Epithelial cell of esophagus (primary cell): ENCODE results near the gene SFXN4.
"Not testable (repeated sequence)": the region's sequence is repeated elsewhere in the genome, so short reads cannot be mapped to it uniquely, and the experiment has no call there.

Source experiments
- DNase-seq: peaks from one replicate; pipeline ENCODE4 v3.0.0; 2010; ENCODE audit warnings: low read depth
- H3K4me3 ChIP-seq: 2 replicates; pipeline ENCODE4 v1.5.1; 2011; ENCODE audit warnings: mild to moderate bottlenecking, low read length, control low read depth
- TF ChIP-seq, protein P1 (sequence below): IDR thresholded peaks from 2 replicates; pipeline ENCODE4 v1.5.1; 2011; ENCODE audit warnings: low read depth, mild to moderate bottlenecking, low read length, control low read depth, inconsistent platforms; ENCODE audit not compliant: insufficient read depth; ENCODE audit errors: missing control alignments

The SFXN4 gene

DNA sequence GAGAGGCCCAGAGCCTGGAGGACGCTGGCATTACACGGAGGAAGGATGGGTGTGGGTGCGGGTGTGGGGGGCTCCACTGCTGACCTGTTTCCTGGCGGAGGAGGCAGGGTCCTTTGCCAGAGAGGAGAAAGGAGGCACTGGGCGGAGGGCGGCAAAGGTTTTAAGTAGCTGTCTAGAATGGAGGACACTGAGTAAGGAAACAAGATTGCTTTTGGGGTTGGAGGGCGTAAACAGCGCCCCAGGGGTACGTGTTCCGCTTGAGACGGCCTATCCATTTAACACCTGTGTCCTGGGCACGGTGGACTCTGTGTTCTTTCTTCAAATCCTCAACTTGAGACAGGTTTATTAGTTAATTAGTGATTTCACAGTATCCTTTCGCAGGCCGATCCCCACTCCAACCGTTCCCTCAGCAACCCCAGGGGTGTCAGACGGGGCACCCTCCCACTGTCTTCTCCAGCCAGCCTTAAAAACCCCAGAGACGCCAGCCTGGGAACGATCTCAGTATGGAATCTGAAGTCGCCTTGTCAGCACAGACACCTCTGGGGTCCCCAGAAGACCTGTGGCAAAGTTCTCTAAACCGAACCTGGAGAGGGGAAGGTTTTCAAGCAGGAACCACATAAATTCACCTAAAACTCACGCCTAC lies 24.8 kb downstream of the SFXN4 start:
- no peak overlapping the region for H3K4me3 ChIP-seq
- no peak for DNase-seq
- TF ChIP-seq, protein P1, sequence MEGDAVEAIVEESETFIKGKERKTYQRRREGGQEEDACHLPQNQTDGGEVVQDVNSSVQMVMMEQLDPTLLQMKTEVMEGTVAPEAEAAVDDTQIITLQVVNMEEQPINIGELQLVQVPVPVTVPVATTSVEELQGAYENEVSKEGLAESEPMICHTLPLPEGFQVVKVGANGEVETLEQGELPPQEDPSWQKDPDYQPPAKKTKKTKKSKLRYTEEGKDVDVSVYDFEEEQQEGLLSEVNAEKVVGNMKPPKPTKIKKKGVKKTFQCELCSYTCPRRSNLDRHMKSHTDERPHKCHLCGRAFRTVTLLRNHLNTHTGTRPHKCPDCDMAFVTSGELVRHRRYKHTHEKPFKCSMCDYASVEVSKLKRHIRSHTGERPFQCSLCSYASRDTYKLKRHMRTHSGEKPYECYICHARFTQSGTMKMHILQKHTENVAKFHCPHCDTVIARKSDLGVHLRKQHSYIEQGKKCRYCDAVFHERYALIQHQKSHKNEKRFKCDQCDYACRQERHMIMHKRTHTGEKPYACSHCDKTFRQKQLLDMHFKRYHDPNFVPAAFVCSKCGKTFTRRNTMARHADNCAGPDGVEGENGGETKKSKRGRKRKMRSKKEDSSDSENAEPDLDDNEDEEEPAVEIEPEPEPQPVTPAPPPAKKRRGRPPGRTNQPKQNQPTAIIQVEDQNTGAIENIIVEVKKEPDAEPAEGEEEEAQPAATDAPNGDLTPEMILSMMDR, result no peak

DNA sequence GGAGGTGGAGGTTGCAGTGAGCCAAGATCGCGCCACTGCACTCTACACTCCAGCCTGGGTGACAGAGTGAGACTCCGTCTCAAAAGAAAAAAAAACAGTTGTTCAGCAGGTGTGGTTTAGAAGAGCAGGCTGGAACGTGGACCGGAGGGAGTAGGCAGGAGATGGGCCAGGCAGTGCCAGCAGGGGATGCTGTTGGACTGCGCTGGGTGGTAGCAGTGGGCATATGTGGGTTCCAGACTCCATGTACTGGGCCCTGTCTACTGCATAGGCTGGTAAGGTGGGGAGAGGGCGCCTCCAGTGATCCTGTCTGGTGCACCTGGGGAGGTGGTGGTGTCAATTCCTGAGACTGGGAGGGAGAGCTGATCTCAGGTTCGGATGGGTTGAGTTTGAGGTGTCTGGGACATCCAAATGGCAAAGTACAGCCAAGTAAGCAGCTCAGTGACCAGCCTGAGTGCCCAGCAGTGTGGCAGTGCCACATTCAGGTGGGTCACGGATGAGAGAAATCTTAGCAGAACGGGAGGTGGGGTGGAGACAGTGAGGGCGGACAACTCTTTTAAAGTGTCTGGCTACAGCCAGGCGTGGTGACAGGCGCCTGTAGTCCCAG lies 25.9 kb downstream of the SFXN4 start:
- TF ChIP-seq, protein P1, result peak; percentile 70
- no peak overlapping the region for H3K4me3 ChIP-seq
- peak; percentile 56 for DNase-seq

DNA sequence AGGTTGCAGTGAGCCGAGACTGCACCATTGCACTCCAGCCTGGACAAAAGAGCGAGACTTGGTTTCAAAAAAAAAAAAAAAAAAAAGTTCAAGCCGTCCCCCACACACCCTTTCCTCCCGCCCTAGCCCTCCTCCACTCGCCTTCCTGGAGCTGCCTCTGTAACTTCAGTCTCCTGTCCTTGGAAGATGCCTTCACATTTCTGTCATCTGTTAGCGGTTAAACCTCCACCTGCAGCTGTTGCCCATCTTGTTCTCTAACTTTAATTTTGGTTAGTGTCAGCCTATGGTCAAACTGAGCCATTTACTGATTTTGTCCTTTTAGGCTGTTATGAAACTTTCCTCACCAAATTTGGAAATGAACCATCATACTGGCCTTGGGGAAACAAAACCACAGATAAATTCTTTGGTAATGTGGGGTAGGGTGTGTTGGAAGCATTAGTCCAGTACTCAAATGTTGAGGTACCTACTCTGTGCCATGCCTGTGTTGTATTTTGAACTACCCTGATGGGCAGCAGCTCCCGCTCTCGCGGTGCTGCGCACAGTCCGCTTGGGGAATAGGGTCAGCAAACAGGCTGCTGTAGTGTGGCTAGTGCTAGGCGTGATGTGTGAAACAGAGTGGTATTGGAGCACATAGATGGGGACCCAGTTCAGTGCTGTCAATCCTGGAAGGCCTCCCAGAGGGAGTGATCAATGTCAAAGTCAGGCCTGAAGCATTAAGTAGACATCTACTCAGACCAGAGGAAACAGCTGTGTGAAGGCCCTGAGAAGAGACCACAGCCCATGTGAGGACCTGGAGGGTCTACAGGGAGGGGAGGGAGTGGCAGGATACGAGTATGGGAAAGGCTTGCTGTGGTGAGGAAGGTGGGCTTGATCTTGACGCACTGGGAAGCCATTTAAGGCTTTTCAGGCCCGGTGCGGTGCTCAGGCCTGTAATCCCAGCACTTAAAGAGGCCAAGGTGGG lies 26.9 kb downstream of the SFXN4 start:
- H3K4me3 ChIP-seq, result no peak overlapping the region
- TF ChIP-seq, protein P1, result no peak
- DNase-seq, result no peak

DNA sequence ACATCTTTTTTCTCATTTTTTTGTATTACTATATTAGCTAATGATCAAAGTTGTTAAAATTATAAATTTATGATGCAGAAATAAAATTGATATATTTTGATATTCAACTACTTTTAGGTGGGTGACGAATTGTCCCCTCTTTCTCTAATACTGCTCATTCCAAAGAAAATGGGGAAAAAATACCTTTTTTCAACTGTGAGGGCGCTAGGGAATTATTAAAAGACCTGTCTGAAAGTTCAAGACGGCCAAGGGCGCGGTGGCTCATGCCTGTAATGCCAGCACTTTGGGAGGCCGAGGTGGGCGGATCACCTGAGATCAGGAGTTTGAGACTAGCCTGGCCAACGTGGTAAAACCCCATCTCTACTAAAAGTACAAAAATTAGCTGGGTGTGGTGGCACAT lies 27.6 kb downstream of the SFXN4 start:
- H3K4me3 ChIP-seq, DNase-seq: not testable (repeated sequence)

DNA sequence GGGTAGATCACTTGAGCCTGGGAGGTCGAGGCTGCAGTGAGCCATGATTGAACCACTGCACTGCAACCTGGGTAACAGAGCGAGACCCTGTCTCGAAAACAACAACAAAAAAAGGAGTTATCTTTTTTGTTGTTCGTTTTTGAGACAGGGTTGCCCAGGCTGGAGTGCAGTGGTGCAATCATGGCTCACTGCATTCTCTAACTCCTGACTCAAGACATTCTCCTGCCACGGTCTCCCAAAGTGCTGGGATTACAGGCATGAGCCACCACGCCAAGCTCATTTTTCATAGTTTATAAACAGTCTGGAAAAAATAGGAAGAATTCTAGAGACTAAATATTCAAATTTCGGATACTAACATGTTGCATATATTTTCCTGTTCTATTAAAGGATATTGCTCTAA lies 29.4 kb downstream of the SFXN4 start:
- DNase-seq, result no peak
- TF ChIP-seq, protein P1, result no peak
- H3K4me3 ChIP-seq, result no peak overlapping the region

DNA sequence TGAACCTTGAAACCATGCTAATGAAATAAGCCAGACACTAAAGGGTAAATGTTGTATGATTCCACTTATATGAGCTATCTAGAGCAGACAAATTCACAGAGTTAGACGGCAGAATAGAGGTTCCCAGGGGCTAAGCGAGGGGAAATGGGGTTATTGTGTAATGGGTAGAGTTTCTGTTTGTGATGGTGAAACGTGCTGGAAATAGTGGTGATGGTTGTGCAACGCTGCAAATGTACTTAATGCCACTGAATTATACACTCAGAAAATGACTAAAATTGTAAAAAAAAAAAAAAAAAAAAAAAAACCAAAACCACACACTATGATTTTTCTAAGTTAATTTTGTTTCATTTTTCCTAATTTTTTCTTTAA lies 30.0 kb downstream of the SFXN4 start:
- no peak for DNase-seq
- TF ChIP-seq, protein P1, result no peak
- H3K4me3 ChIP-seq, result no peak overlapping the region

DNA sequence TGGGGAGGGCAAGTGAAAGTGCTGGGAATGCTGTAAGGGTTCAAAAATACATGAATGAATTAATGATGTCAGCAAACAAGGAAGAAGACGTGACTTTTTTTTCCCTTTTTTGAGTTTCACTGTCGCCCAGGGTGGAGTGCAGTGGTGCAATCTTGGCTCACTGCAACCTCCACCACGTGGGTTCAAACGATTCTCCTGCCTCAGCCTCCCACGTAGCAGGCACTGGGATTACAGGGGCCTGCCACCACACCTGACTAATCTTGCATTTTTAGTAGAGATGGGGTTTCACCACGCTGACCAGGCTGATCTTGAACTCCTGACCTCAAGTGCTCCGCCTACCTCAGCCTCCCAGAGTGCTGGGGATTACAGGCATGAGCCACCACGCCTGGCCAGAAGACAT lies 31.6 kb downstream of the SFXN4 start:
- TF ChIP-seq, protein P1, result no peak
- no peak overlapping the region for H3K4me3 ChIP-seq
- DNase-seq, result no peak
